ENCODE measurements around the gene KLHDC2. TPM values are rescaled to one million over a fixed set of nuclear protein-coding genes. Genes with fewer than 3 reads are reported as not detected.

KLHDC2 gene
- polyA plus RNA-seq, 2 of the 4 experiments (the other 2 are of a cell fraction): 46.4 to 83.7 TPM

- Histone ChIP-seq H3K4me1 (no peaks in the 10 kb centered on the region), H3K4me3 (no peak overlapping the region), H3K4me2 (no peak overlapping the region), H3K27ac (no peak overlapping the region), H3K9me3 (no peaks in the 10 kb centered on the region)
- TF ChIP-seq FOXS1 (CRISPR knock-in tag; IDR thresholded peaks at IDR 0.05): no peak
- TF ChIP-seq NFE2L2 (conservative IDR thresholded peaks at IDR 0.05; ENCODE audit: low read length): peak; percentile 67
- no peak for TF ChIP-seq EHF (CRISPR knock-in tag; IDR thresholded peaks at IDR 0.05)
- TF ChIP-seq MYC (IDR thresholded peaks at IDR 0.05; ENCODE audit: borderline replicate concordance, low read length): no peak
- CTCF ChIA-PET: no interaction called here
- no peak for FAIRE-seq
- 62% methylated on average over 3 of the region's 3 CpGs for WGBS (ENCODE audit: missing lambda C conversion rate)
- POLR2A ChIA-PET: no interaction called here
- ATAC-seq: no peak
- DNase-seq (ENCODE audit: low read depth in 1 of 2, low spot score in 1 of 2): no peak
These were observed 12.6 kb upstream of the KLHDC2 start for GRCh38 chr14:49755378-49755777.

DNA sequence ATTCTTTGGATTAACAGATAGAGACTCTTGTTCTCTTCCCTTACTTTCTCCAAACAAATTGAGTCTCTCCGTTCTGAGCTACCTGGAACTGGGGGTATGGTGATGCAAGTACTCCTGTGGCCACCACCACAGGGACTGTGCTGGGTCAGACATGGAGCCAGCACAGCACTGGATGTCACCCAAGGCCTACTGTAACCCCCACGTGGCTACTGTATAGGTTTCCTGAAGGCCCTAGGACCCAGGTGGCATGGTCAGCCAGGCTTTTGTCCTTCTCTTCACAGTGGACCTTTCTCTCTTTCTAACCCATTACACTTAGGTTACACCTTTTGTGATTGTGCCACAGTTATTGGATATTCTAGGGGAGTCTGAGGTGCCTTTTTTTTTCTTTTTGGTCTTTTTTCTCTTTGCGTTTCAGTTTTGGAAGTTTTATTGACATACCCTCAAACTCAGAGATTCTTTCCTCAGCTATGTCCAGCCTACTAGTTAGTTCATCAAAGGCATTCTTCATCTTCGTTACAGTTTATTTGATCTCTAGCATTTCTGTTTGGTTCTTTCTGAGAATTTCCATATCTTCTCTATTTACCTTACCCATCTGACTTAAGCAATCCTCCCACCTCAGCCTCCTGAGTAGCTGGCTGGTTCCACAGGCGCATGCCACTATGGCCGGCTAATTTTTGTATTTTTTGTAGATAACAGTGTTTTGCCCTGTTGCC is 6.0 kb upstream of the KLHDC2 start:
- ATAC-seq (no peak), FAIRE-seq (no peak), DNase-seq (ENCODE audit: low read depth in 1 of 2, low spot score in 1 of 2) (no peak)
- Histone ChIP-seq H3K4me2 (no peak overlapping the region), H3K27ac (no peak overlapping the region), H3K4me1 (peaks cover 5% of the 10 kb centered on the region), H3K4me3 (no peak overlapping the region), H3K9me3 (no peaks in the 10 kb centered on the region)
- CTCF ChIA-PET: no interaction called here
- POLR2A ChIA-PET: no interaction called here
- WGBS (ENCODE audit: missing lambda C conversion rate): 74% methylated on average over 6 of the region's 6 CpGs
- TF ChIP-seq BHLHE40 (IDR thresholded peaks at IDR 0.05; ENCODE audit: low read depth, low read length) (no peak), RFX5 (IDR thresholded peaks at IDR 0.05) (no peak), RAD21 (conservative IDR thresholded peaks at IDR 0.05 in 1 of 2, IDR thresholded peaks at IDR 0.05 in 1 of 2) (no peak), MAFK (IDR thresholded peaks at IDR 0.05; ENCODE audit: partially characterized antibody) (no peak), TFCP2L1 (CRISPR knock-in tag; IDR thresholded peaks at IDR 0.05) (no peak), RARB (CRISPR knock-in tag; IDR thresholded peaks at IDR 0.05) (no peak), SREBF2 (IDR thresholded peaks at IDR 0.05) (no peak), NFE2L2 (conservative IDR thresholded peaks at IDR 0.05; ENCODE audit: low read length) (no peak), KDM1A (IDR thresholded peaks at IDR 0.05; ENCODE audit: low read depth) (no peak), ATOH8 (CRISPR knock-in tag; IDR thresholded peaks at IDR 0.05; ENCODE audit: low read depth) (no peak), MYC (IDR thresholded peaks at IDR 0.05; ENCODE audit: borderline replicate concordance, low read length) (no peak), RCOR1 (IDR thresholded peaks at IDR 0.05; ENCODE audit: low read depth, low read length) (no peak), EHMT2 (IDR thresholded peaks at IDR 0.05; ENCODE audit: low read depth) (no peak)

DNA sequence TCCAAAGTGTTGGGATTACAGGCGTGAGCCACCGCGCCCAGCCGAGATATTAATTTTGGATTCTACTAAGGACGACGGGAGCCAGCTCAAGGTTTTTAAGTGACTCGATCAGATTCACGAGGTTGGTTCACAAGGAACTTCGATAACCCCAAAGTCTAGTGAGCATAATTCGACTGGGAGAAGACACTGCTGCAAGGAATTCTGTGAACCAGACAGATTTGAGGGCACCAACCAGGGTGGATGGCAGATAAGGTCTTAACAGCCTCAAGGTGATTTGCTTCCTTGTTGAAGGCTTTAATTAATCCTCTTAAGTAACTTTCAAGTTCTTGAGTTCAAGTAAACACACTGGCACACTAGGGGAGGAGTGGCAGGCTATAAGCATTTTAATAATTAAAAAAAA is 1.1 kb upstream of the KLHDC2 start:
- no peak for FAIRE-seq
- Histone ChIP-seq H3K9me3 (no peaks in the 10 kb centered on the region), H3K4me1 (peaks cover 29% of the 10 kb centered on the region), H3K4me2 (peak overlapping the region; percentile 89), H3K4me3 (peak overlapping the region; percentile 93), H3K27ac (peak overlapping the region; percentile 94 to 96)
- ATAC-seq: no peak
- 95% methylated on average over 10 of the region's 10 CpGs for WGBS (ENCODE audit: missing lambda C conversion rate)
- ChIA-PET POLR2A (interaction anchor here (0.6 to 2.9 kb wide), 14 partner anchors 16 to 1044 kb away, joined by 3 to 43 read pairs (median 5); partner anchors contain the start of genes DNAAF2, KLHDC1, MGAT2 and NEMF), CTCF (interaction anchor here (0.7 to 6.3 kb wide), 10 partner anchors 14 to 143 kb away, joined by 3 to 38 read pairs (median 6); partner anchors contain the start of gene DNAAF2)
- no peak for DNase-seq (ENCODE audit: low read depth in 1 of 2, low spot score in 1 of 2)
- no peak for TF ChIP-seq ZFP36 (IDR thresholded peaks at IDR 0.05; ENCODE audit: borderline replicate concordance, partially characterized antibody)
- TF ChIP-seq ZNF302 (CRISPR knock-in tag; IDR thresholded peaks at IDR 0.05): no peak
- TF ChIP-seq, protein P1, sequence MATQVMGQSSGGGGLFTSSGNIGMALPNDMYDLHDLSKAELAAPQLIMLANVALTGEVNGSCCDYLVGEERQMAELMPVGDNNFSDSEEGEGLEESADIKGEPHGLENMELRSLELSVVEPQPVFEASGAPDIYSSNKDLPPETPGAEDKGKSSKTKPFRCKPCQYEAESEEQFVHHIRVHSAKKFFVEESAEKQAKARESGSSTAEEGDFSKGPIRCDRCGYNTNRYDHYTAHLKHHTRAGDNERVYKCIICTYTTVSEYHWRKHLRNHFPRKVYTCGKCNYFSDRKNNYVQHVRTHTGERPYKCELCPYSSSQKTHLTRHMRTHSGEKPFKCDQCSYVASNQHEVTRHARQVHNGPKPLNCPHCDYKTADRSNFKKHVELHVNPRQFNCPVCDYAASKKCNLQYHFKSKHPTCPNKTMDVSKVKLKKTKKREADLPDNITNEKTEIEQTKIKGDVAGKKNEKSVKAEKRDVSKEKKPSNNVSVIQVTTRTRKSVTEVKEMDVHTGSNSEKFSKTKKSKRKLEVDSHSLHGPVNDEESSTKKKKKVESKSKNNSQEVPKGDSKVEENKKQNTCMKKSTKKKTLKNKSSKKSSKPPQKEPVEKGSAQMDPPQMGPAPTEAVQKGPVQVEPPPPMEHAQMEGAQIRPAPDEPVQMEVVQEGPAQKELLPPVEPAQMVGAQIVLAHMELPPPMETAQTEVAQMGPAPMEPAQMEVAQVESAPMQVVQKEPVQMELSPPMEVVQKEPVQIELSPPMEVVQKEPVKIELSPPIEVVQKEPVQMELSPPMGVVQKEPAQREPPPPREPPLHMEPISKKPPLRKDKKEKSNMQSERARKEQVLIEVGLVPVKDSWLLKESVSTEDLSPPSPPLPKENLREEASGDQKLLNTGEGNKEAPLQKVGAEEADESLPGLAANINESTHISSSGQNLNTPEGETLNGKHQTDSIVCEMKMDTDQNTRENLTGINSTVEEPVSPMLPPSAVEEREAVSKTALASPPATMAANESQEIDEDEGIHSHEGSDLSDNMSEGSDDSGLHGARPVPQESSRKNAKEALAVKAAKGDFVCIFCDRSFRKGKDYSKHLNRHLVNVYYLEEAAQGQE (IDR thresholded peaks at IDR 0.05): no peak
- TF ChIP-seq NFE2L2 (conservative IDR thresholded peaks at IDR 0.05; ENCODE audit: low read length): no peak
- no peak for TF ChIP-seq TFCP2L1 (CRISPR knock-in tag; IDR thresholded peaks at IDR 0.05)
- TF ChIP-seq EHMT2 (IDR thresholded peaks at IDR 0.05; ENCODE audit: low read depth): no peak
- TF ChIP-seq CBX2 (IDR thresholded peaks at IDR 0.05; ENCODE audit: borderline replicate concordance, low read depth): no peak
- no peak for TF ChIP-seq HDAC2 (IDR thresholded peaks at IDR 0.05)
- TF ChIP-seq, protein P2, sequence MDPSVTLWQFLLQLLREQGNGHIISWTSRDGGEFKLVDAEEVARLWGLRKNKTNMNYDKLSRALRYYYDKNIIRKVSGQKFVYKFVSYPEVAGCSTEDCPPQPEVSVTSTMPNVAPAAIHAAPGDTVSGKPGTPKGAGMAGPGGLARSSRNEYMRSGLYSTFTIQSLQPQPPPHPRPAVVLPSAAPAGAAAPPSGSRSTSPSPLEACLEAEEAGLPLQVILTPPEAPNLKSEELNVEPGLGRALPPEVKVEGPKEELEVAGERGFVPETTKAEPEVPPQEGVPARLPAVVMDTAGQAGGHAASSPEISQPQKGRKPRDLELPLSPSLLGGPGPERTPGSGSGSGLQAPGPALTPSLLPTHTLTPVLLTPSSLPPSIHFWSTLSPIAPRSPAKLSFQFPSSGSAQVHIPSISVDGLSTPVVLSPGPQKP (IDR thresholded peaks at IDR 0.05; ENCODE audit: low read depth, low read length): no peak
- TF ChIP-seq CHD4 (IDR thresholded peaks at IDR 0.05; ENCODE audit: borderline replicate concordance): no peak
- TF ChIP-seq POLR2A (IDR thresholded peaks at IDR 0.05; ENCODE audit: low read length): no peak
- TF ChIP-seq, protein P3, sequence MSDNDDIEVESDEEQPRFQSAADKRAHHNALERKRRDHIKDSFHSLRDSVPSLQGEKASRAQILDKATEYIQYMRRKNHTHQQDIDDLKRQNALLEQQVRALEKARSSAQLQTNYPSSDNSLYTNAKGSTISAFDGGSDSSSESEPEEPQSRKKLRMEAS (IDR thresholded peaks at IDR 0.05): no peak
- no peak for TF ChIP-seq HOXB13 (CRISPR knock-in tag; IDR thresholded peaks at IDR 0.05; ENCODE audit: low read depth)
- TF ChIP-seq HES2 (IDR thresholded peaks at IDR 0.05): no peak
- no peak for TF ChIP-seq HOXB5 (CRISPR knock-in tag; IDR thresholded peaks at IDR 0.05)
- TF ChIP-seq KDM1A (IDR thresholded peaks at IDR 0.05; ENCODE audit: low read depth): no peak

Data from A549 (cell line).